Keratinocyte (primary cell): ENCODE measurements around the gene ZBTB5. TPM values are rescaled to one million over a fixed set of nuclear protein-coding genes. Genes with fewer than 3 reads are reported as not detected.
A peak's percentile ranks its signal among the peaks of the same experiment; 100 is the strongest.

Experiments
- DNase-seq: peaks from one replicate; pipeline ENCODE4 v3.0.0-alpha.2; 2011; ENCODE audit warnings: low read depth, missing footprints, low spot score
- FAIRE-seq: peaks from 2 replicates; lab custom pipeline; 2011; peaks lifted over from hg19 to GRCh38; lab: Jason Lieb, UNC
- H2AFZ ChIP-seq: 2 replicates; pipeline ENCODE4 v1.6.0; 2012; ENCODE audit warnings: low read length, control low read depth, inconsistent platforms; ENCODE audit not compliant: control insufficient read depth
- H3K27ac ChIP-seq: 2 replicates; pipeline ENCODE4 v1.5.1; 2011; ENCODE audit warnings: low read length; ENCODE audit not compliant: control insufficient read depth, insufficient read depth
- H3K27me3 ChIP-seq: 3 replicates; pipeline ENCODE4 v1.6.0; 2011; ENCODE audit warnings: low read length; ENCODE audit not compliant: control insufficient read depth, insufficient read depth; ENCODE audit errors: extremely low read depth
- H3K36me3 ChIP-seq, 2 experiments: 2 replicates in 1 of 2; 3 replicates in 1 of 2; pipeline ENCODE4 v1.5.1; 2011; ENCODE audit warnings: low read length in 2 of 2, mild to moderate bottlenecking in 1 of 2; ENCODE audit not compliant: control insufficient read depth in 2 of 2, insufficient read depth in 2 of 2; ENCODE audit errors: extremely low read depth in 1 of 2
- H3K4me1 ChIP-seq: 3 replicates; pipeline ENCODE4 v1.5.1; 2011; ENCODE audit warnings: low read length; ENCODE audit not compliant: control insufficient read depth, insufficient read depth; ENCODE audit errors: extremely low read depth
- H3K4me2 ChIP-seq: 3 replicates; pipeline ENCODE4 v1.6.0; 2011; ENCODE audit warnings: low read depth, low read length; ENCODE audit not compliant: control insufficient read depth, insufficient read depth; ENCODE audit errors: extremely low read depth
- H3K4me3 ChIP-seq, 3 experiments: fragments of 200-600 bp in 1 of 3; sonication (generic) in 1 of 3; 2 replicates in 2 of 3; 3 replicates in 1 of 3; pipeline ENCODE4 v1.5.1; 2011 to 2016; ENCODE audit warnings: low read length in 3 of 3, mild to moderate bottlenecking in 3 of 3, control low read depth in 2 of 3, inconsistent platforms in 1 of 3, low read depth in 1 of 3, mixed read lengths in 1 of 3, mixed run types in 1 of 3, moderate library complexity in 1 of 3; ENCODE audit not compliant: control insufficient read depth in 2 of 3, insufficient read depth in 2 of 3; ENCODE audit errors: extremely low read depth in 1 of 3
- H3K79me2 ChIP-seq: 2 replicates; pipeline ENCODE4 v1.6.0; 2012; ENCODE audit warnings: low read length; ENCODE audit not compliant: control insufficient read depth, insufficient read depth
- H3K9ac ChIP-seq: 3 replicates; pipeline ENCODE4 v1.6.0; 2011; ENCODE audit warnings: low read length; ENCODE audit not compliant: control insufficient read depth, insufficient read depth; ENCODE audit errors: extremely low read depth
- H3K9me1 ChIP-seq: 3 replicates; pipeline ENCODE4 v1.6.0; 2011; ENCODE audit warnings: low read length; ENCODE audit not compliant: control insufficient read depth, insufficient read depth; ENCODE audit errors: extremely low read depth
- H3K9me3 ChIP-seq: 2 replicates; pipeline ENCODE4 v1.5.1; 2012; ENCODE audit warnings: low read depth, low read length; ENCODE audit not compliant: control insufficient read depth
- H4K20me1 ChIP-seq: 3 replicates; pipeline ENCODE4 v1.6.0; 2011; ENCODE audit warnings: low read length; ENCODE audit not compliant: control insufficient read depth, insufficient read depth; ENCODE audit errors: extremely low read depth
- CTCF ChIP-seq, 3 experiments: IDR thresholded peaks in 1 of 3; conservative IDR thresholded peaks in 1 of 3; optimal IDR thresholded peaks in 1 of 3; 2 replicates in 2 of 3; 3 replicates in 1 of 3; pipeline versions ENCODE3 to v1.5.1; 2011; ENCODE audit warnings: low read length in 3 of 3, mild to moderate bottlenecking in 3 of 3, moderate library complexity in 2 of 3, control low read depth in 1 of 3, inconsistent platforms in 1 of 3; ENCODE audit not compliant: insufficient read depth in 2 of 3; ENCODE audit errors: extremely low read depth in 1 of 3
- EZH2 ChIP-seq: IDR thresholded peaks from one replicate; pipeline ENCODE4 v1.6.1; 2012; ENCODE audit warnings: inconsistent platforms, mild to moderate bottlenecking, low read length, moderate library complexity
- dilution Hi-C: fragments of 300-500 bp; cut with MboI; formaldehyde crosslinking; loops from one replicate; pipeline ENCODE4 v1.7.0; 2020; ENCODE audit warnings: low sequenced_read_pairs; ENCODE audit not compliant: extremely low pct_ligation_motif_present
- polyA plus RNA-seq, 5 experiments: library from polyadenylated mRNA; depleted of rRNA in 3 of 5; stranded (reverse) in 3 of 5; stranded (forward) in 1 of 5; unstranded in 1 of 5; fragments of >200 nt; gene quantifications; 1 replicate in 1 of 5; 2 replicates in 3 of 5; 3 replicates in 1 of 5; pipeline versions ENCODE4 v1.2.1 to v1.2.3, GENCODE V29; 2011 to 2012; ENCODE audit warnings: missing spikeins in 2 of 5, low read depth in 1 of 5, low replicate concordance in 1 of 5

The ZBTB5 gene
- polyA plus RNA-seq, 1 donor (not counting 4 experiments of a cell fraction or from before 2014, with no cell fraction given), result 12.6 TPM

- Histone ChIP-seq H3K9me3 (no peaks in the 10 kb centered on the region), H3K4me2 (no peak overlapping the region), H3K79me2 (peaks cover 85% of the 10 kb centered on the region), H2AFZ (no peak overlapping the region), H4K20me1 (peaks cover 17% of the 10 kb centered on the region), H3K9me1 (peaks cover 4% of the 10 kb centered on the region), H3K4me3 (no peak overlapping the region), H3K36me3 (peaks cover 0 to 10% of the 10 kb centered on the region in 2 experiments), H3K9ac (no peak overlapping the region), H3K27ac (no peak overlapping the region), H3K4me1 (peaks cover 26% of the 10 kb centered on the region), H3K27me3 (no peaks in the 10 kb centered on the region)
- TF ChIP-seq EZH2 (no peak), CTCF (optimal IDR thresholded peaks at IDR 0.05 in 1 of 3, IDR thresholded peaks at IDR 0.05 in 1 of 3, conservative IDR thresholded peaks at IDR 0.05 in 1 of 3; ENCODE audit: extremely low read depth in 1 of 3, insufficient read depth in 2 of 3, low read length in 3 of 3) (no peak)
- no peak for DNase-seq
- dilution Hi-C loops, result no loop called here
- no peak for FAIRE-seq
Measured at GRCh38 chr9:37455884-37456647, 9.2 kb downstream of the ZBTB5 start.

GRCh38 chr9:37454238-37454637, 11.0 kb downstream of the ZBTB5 start:
- Histone ChIP-seq H3K27me3 (no peaks in the 10 kb centered on the region), H3K27ac (no peak overlapping the region), H4K20me1 (peaks cover 17% of the 10 kb centered on the region), H3K9me1 (peaks cover 4% of the 10 kb centered on the region), H3K4me3 (no peak overlapping the region), H3K36me3 (peaks cover 5 to 10% of the 10 kb centered on the region in 2 experiments), H2AFZ (no peak overlapping the region), H3K9ac (no peak overlapping the region), H3K9me3 (no peaks in the 10 kb centered on the region), H3K4me2 (peak overlapping the region; percentile 17), H3K4me1 (peaks cover 26% of the 10 kb centered on the region), H3K79me2 (peaks cover 79% of the 10 kb centered on the region)
- no peak for TF ChIP-seq CTCF (optimal IDR thresholded peaks at IDR 0.05 in 1 of 3, IDR thresholded peaks at IDR 0.05 in 1 of 3, conservative IDR thresholded peaks at IDR 0.05 in 1 of 3; ENCODE audit: extremely low read depth in 1 of 3, insufficient read depth in 2 of 3, low read length in 3 of 3)
- no peak for TF ChIP-seq EZH2
- dilution Hi-C loops, result no loop called here
- FAIRE-seq (no peak), DNase-seq (no peak)
